CD4-positive, alpha-beta T cell treated with Interleukin-6 at 100 ng/mL for 8 hours (primary cell): ENCODE data around the gene PPAN.
A peak's percentile ranks its signal among the peaks of the same experiment; 100 is the strongest.

Source experiments
- DNase-seq: peaks from one replicate; pipeline ENCODE4 v3.0.0-alpha.2; 2020; ENCODE audit warnings: mixed read lengths, low spot score

PPAN gene

GRCh38 chr19:10141479-10141878 lies 35.3 kb downstream of the PPAN start:
- DNase-seq: no peak

- no peak for DNase-seq
Measured at GRCh38 chr19:10141973-10142372, 35.8 kb downstream of the PPAN start.

GRCh38 chr19:10142701-10143375 lies 36.7 kb downstream of the PPAN start:
- peak; percentile 84 for DNase-seq

GRCh38 chr19:10143681-10144080 lies 37.5 kb downstream of the PPAN start:
- peak; percentile 14 for DNase-seq

GRCh38 chr19:10144361-10144760 lies 38.2 kb downstream of the PPAN start:
- no peak for DNase-seq

GRCh38 chr19:10145031-10145430 lies 38.9 kb downstream of the PPAN start:
- DNase-seq: no peak

- no peak for DNase-seq
Measured at GRCh38 chr19:10146142-10146541, 40.0 kb downstream of the PPAN start.

GRCh38 chr19:10149427-10149826 lies 43.3 kb downstream of the PPAN start:
- DNase-seq: no peak

- DNase-seq: no peak
Measured at GRCh38 chr19:10151521-10151920, 45.4 kb downstream of the PPAN start.

GRCh38 chr19:10152100-10152499 lies 45.9 kb downstream of the PPAN start:
- DNase-seq: no peak

- no peak for DNase-seq
Measured at GRCh38 chr19:10155839-10156238, 49.7 kb downstream of the PPAN start.

- DNase-seq: no peak
Measured at GRCh38 chr19:10158071-10158470, 51.9 kb downstream of the PPAN start.

GRCh38 chr19:10158485-10158884 lies 52.3 kb downstream of the PPAN start:
- no peak for DNase-seq

GRCh38 chr19:10159610-10160009 lies 53.4 kb downstream of the PPAN start:
- no peak for DNase-seq
